ENCODE results near the gene INPP5D.

GRCh38 chr2:233017947-233018346, 42.2 kb upstream of the INPP5D start:
- TF ChIP-seq CREB5 (CRISPR knock-in tag; IDR thresholded peaks at IDR 0.05; ENCODE audit: low read depth) (no peak), POU6F1 (CRISPR knock-in tag; IDR thresholded peaks at IDR 0.05; ENCODE audit: borderline replicate concordance, low read depth) (no peak), TCF4 (CRISPR knock-in tag; IDR thresholded peaks at IDR 0.05; ENCODE audit: borderline replicate concordance) (no peak), PATZ1 (CRISPR knock-in tag; IDR thresholded peaks at IDR 0.05; ENCODE audit: borderline replicate concordance) (no peak), ISL1 (CRISPR knock-in tag; IDR thresholded peaks at IDR 0.05) (no peak), RARB (CRISPR knock-in tag; IDR thresholded peaks at IDR 0.05) (no peak), ZNF565 (CRISPR knock-in tag; conservative IDR thresholded peaks at IDR 0.05; ENCODE audit: low read depth) (no peak), TOX (CRISPR knock-in tag; IDR thresholded peaks at IDR 0.05; ENCODE audit: borderline replicate concordance) (no peak), TSHZ2 (CRISPR knock-in tag; IDR thresholded peaks at IDR 0.05) (no peak), SNAI2 (CRISPR knock-in tag; IDR thresholded peaks at IDR 0.05) (no peak), PPARA (CRISPR knock-in tag; IDR thresholded peaks at IDR 0.05; ENCODE audit: borderline replicate concordance) (no peak)

Data from SK-N-SH treated with all-trans-retinoic acid at 6 μM for 48 hours (cell line).